Right kidney (tissue), 1 donor: ENCODE data around the gene SCAF11.

Source experiments
- DNase-seq: peaks from one replicate; pipeline ENCODE4 v3.0.0-alpha.2; 2016

SCAF11 gene

DNA sequence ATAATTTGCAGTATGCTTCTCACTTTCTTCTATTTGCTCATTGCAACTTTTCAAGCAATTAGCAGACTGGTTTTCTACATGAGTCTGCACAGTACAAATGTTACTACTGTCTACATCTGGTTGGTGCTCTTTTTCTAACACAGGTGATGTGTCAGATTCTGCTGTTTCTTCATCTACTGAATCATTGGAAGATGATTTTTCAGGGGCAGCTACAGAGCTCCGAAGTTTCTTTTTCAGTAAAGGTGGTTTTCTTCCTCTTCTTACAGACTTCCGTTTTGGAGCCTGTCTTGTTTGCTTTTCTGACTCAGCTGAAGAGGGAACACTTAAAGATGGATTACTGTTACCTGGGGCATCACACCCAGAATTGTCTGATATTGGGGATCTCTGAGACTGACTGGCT is 62.1 kb downstream of the SCAF11 start:
- no peak for DNase-seq

DNA sequence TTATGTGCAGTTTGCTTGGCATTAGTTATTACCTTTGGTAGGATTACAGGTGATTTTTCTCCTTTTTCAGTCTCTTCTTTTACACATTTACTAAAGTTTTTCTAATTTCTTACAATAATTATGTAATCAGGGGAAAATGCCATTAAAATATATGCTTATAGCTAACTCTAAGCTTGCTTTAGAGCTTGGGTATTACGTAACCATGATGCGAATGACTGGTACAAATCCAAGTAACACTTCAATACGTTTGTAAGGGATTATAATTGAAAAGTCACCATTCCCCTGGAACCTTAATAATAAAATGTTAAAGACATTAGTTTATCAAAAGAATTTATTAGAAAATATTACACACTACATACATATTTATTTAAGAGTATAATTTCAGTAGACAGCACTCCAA is 71.6 kb downstream of the SCAF11 start:
- DNase-seq: no peak

DNA sequence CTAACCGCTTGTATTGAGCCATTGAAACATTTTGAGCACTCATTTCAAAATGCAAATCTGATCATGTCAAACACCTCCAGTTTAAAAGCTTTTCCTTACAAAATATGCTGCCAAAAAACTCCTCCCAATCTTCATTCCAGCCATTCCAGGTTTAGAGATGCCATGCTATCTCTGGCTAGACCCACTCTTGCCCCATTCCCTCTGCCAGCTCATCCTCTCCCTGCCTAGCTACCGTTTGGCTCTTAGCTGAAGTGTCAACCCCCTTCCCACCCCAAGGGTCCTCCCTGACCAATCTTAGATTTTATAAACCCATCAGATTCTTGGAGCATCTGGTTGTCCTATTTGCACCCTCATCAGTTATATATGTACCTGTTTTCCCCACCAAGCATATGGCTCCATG is 75.0 kb downstream of the SCAF11 start:
- no peak for DNase-seq

DNA sequence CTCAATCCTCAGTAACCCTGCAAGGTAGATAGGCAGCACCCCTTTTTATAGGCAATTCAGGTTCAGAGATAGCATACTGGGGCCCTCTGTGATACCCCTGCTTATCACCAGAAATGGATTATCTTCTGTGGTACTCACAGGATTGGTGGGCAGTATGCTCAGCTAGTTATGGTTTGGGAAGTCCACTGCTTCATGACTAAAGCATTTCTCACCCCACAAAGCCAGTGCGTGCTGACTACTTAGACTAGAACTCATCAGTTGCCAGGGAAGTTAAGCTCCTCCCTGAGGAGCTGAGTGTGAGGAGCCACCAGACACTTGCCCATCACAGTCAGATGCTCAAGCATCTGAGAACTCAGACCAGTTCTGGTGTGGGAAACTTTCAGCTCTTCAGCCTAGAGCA is 76.3 kb downstream of the SCAF11 start:
- DNase-seq: no peak

DNA sequence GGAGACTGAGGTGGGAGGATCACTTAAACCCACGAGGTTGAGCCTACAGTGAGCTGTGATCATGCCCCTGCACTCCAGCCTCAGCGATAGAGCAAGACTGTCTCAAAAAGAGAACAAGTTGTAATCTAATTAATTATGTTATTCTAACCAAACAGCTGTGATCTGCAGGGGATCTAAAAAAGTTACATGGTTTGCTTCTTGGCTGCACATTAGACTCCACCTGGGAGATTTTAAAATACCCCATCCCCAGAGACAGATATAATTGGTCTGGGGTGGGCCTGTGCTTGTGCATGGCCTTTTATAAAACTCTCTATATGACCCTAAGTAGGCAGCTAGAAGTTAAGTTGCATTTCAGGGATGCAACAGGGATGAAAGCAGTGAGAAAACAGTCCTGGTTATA is 76.7 kb downstream of the SCAF11 start:
- DNase-seq: no peak

DNA sequence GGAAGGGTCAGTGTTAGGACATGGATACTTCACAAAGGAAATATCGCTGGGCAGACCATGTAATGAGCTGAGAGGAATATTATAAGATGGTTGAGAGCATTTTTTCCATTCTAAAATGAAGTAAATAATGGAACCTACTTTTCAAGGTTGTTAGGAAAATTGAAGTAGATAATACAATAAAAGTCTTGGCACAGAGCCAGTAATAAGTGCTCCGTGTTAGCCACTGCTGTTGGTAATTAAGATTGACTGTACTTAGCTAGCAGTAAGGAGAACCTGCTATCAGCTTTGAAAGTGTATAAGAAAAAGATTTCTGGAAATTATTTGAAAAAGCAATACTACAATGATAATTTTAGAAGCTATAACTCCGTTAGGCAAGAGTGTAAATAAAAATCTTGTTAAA is 77.6 kb downstream of the SCAF11 start:
- DNase-seq: no peak

DNA sequence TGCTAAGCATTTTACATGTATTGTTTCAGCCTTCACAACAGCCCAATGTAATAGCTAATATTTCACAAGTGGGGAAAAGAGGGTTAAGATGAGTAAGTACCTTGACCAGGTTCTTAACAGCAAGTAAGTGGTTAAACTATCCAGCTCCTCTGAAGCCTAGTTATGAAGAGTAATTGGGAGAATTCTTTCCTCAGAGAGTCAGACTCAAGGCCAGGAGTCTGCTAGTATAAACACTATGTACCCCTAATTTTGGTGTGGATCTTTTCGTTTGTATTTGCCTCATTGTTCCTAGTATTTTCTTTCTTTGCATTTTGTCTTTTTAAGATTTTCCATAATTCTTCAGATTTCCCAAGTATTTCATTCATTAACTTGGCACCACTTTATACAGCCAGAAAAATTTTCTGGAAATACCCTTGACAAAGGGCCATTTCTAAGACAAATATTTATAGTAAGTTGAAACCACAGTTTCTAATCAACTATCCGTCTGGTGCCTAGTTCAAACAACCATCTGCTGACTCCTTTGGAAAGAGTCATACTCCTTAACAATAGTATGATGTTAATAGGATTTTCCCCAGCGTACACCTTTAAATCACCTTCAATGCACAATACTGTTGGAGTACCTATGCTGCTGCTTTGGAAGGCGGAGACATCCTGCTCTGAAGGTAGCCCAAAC is 81.2 kb downstream of the SCAF11 start:
- no peak for DNase-seq

DNA sequence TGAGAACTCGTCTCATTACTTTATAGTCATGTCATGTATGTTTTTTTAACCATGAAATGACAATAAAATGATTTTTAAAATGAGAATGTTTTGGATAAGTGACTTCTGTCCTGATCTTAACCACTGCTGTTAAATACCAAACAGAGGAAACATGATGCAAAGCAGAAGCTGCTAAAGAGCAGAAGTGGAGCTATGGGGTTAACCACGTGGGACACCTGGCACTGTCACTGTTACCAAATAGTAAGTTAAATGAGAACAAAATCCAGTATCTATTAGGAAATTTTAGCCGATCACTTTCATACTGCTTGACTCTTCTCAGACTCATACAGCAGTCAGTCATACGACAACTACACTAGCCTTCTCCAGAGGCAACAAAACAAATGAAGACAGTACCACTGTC is 82.4 kb downstream of the SCAF11 start:
- no peak for DNase-seq

DNA sequence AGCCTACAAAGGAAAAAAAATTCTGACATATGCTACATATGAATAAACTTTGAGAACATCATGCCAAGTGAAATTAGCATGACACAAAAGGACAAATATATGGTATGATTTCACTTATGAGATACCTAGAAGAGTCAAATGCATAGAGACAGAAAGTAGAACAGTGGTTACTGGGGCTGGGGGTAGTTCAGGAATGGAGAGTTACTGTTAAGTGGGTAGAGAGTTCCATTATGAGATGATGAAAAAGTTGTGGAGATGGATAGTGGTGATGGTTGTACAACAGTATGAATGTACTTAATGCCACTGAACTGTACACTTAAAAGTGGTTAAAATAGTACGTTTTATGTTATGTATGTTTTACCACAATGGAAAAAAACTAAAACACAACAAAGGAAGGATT is 92.3 kb downstream of the SCAF11 start:
- DNase-seq: no peak

DNA sequence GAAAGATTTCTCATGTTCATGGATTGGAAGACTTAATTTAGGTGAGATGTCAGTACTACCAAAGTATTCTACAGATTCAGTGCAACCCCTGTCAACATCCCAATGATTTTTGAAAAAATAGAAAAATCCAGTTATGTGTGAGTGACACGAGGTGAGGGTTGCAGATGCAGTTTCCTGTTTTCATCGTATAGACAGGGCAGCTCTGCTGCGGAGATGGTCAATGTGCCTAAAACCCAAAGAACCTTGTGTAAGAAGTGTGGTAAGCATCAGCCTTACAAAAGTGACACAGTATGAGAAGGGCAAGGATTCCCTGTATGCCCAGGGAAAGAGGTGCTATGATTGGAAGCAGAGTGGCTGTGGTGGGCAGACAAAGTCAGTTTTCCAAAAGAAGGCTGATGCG is 94.4 kb downstream of the SCAF11 start:
- DNase-seq: no peak

DNA sequence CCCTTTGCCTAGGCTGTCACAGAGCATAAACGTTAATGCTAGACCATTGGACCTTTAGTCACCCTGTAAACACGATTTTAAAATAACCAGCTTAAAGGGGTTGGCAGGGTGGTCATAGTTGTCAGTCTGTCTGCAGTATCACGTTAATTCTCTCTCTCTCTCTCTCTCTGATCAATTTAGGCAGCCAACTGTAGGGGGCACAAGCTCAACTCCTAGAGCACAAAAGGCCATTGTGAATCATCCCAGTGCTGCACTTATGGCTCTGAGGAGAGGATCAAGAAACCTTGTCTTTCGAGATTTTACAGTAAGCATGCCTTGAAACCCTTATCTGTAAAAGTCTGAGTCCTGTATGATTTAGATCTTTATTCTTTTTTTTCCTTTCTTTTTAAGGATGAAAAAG is 97.1 kb downstream of the SCAF11 start:
- no peak for DNase-seq

DNA sequence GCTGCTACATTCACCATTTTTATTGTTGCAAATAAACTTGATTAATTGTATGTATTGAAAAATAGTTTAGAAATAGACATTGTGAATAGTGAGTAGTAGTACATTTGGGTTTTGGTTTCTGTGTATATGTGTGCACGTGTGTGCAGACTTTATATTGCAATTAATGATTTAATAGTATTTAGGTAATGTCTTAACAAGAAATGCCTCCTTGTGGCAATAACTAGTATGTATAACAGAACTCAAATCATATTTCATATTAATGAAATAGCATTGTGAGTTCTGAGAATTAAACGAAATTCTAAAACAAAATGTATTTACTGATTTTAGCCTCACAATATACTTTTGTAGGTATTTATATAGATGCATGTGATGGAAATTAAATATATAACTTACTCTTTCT is 100.1 kb downstream of the SCAF11 start:
- DNase-seq: no peak

DNA sequence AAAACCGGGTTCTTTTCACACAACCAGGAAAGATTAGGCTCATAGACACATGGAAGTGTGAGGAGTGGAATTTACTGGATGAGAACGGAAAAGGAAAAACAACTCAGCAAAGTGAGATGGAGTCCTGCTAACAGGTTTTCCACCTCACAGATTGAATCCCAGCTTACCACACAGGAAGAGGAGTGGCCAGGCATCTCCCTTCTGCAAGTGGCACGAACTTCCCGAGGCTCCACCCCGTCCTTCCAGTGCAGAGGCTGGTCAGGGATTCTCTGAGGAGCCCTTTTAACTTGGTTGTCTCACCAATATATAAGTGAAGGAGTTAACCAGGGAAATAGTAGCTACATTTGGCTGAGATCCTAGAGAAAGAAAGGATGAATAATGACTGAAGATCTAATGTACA is 102.8 kb downstream of the SCAF11 start:
- DNase-seq: no peak

DNA sequence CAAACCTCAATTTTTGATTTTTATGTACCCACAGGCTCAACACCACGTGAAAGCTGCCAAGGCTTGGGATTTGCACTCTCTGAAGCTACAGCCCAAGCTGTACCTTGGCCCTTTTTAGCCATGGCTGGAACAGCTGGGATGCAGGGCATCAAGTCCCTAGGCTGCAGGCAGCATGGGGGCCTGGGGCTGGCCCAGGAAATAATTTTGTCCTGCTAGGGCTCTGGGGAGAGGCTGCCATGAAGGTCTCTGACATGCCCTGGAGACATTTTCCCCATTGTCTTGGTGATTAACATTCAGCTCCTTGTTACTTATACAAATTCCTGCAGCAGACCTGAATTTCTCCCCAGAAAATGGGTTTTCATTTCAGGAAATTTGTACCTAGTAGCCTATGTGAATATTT is 103.7 kb downstream of the SCAF11 start:
- no peak for DNase-seq

DNA sequence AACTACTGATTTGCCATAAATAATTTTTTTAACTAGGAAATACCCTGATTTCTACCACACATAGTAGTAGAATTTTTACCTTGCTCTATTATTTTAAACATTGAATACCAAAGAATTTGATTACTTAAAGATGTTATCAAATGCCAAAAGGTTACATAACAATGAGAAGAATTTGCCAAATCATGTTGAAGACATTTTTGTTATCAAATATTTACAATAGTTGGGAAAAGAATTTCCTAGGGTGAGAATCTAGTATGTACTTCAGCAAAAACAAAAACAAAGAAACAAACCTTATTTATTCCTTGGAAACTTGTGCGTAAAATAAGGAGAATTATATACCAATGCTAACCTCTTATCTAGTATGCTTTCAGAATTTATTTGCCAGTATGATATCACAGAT is 107.2 kb downstream of the SCAF11 start:
- no peak for DNase-seq

DNA sequence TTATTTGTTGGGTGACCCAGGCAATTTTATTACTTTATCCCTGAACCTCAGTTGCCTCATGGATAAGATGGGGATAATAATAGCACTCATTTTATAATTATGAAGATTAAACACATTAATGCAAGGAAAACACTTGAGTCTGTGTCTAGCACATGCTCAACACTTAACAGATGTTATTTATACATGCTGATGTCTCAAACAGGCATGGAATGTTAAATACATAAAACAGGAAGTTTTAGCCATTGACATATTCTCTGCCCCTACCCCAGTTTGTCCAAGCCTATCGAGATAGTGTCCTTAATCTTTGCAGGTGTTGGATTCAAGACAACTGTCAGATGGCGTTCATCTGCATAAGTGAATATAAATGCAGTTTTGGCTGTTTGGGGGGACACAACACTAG is 109.8 kb downstream of the SCAF11 start:
- DNase-seq: no peak

DNA sequence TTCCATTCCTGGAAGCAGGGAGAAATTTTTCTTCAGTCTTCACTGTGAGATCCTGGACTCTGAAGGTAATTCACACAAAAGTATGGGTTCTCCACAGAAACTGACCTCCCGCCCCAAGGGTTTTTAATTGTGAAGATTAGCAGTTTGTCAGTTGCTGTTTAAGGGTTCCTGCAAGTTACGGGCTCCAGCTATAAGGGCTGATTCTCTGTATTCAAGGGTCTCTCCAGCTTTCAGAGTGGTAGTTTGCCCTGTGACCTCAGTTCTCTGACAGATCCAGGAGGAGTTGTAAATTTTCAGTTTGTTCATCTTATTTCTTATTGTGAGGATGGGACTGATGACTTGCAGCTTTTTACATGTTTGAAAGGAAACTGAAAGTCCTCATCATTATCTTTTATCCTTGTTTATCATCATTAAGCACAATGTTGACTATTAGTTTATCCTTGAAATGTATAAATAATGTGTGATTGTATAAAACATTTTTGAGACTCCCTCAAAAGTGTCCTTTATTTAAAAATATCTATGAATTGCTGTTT is 110.9 kb downstream of the SCAF11 start:
- DNase-seq: no peak

DNA sequence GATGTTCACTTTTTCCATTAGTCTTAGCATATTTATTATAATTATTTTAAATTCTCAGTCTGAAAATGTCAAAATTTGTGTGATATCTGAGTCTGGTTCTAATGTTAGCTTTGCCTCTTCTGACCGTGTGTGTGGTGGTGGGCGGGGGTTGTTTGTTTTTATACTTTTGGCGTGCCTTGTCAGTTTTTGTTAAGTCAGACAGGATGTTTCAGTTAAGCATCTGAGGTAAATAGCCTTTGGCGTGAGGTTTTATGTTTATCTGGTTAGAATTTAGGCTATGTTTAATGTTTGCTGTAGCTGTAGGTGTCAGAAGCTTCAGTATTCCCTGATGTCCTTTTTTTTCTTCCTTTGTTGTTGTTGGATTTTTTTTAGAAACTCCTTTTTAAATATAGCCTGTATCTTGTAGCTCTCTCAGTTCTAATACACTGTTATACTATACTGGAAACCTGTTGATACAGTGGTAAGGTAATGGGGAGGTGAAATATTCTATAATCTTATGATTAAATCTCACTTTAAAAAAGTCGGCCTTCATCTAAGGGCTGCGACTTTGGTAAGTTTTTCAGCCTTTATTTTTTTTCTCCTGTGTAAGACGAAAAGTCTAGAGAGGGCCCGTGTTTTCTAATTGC is 111.6 kb downstream of the SCAF11 start:
- no peak for DNase-seq

DNA sequence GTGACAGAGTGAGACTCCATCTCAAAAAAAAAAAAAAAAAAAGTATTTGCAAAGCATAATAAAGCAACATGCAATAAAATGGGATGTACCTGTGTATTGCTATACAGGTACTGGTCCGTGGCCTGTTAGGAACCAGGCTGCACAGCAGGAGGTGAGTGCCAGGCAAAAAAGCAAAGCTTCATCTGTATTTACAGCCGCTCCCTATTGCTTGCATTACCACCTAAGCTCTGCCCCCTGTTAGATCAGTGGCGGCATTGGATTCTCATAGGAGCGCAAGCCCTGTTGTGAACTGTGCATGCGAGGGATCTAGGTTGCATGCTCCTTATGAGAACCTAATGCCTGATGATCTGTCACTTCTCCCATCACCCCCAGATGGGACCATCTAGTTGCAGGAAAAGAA is 113.3 kb downstream of the SCAF11 start:
- DNase-seq: no peak

DNA sequence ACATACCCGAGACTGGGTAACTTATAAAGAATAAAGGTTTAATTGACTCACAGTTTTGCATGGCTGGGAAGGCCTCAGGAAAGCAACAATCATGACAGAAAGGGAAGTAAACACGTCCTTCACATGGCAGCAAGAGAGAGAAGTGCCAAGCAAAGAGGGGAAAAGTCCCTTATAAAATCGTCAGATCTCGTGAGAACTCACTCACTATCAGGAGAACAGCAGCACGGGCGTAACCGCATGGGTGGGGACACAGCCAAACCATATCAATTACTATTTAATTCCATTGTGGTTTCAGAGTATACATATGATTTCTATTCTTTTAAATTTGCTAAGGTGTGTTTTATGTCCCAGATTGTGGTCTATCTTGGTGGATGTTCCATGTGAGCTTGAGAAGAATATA is 117.9 kb downstream of the SCAF11 start:
- no peak for DNase-seq
